ENCODE results near the gene GAN. TPM values are rescaled to one million over a fixed set of nuclear protein-coding genes. Genes with fewer than 3 reads are reported as not detected.
"Not testable (repeated sequence)": the region's sequence is repeated elsewhere in the genome, so short reads cannot be mapped to it uniquely, and the experiment has no call there.

GAN gene
- total RNA-seq, 2 donors from 2014 or later, result 7.8 to 12.4 TPM

- intact Hi-C loops (cut with DNase I), result no loop called here
- peak; percentile 55 for DNase-seq (ENCODE audit: low spot score)
Observed at GRCh38 chr16:81413245-81413990, 98.7 kb downstream of the GAN start.

- no peak for DNase-seq (ENCODE audit: low spot score)
- intact Hi-C loops (cut with DNase I), result no loop called here
Observed at GRCh38 chr16:81415751-81416150, 101.0 kb downstream of the GAN start.

GRCh38 chr16:81416749-81417148 is 102.0 kb downstream of the GAN start:
- intact Hi-C loops (cut with DNase I), result no loop called here
- DNase-seq (ENCODE audit: low spot score), result no peak

GRCh38 chr16:81417210-81417609 is 102.4 kb downstream of the GAN start:
- no peak for DNase-seq (ENCODE audit: low spot score)
- intact Hi-C loops (cut with DNase I), result no loop called here

- intact Hi-C loops (cut with DNase I), result no loop called here
- DNase-seq (ENCODE audit: low spot score), result no peak
Observed at GRCh38 chr16:81419806-81420205, 105.0 kb downstream of the GAN start.

DNA sequence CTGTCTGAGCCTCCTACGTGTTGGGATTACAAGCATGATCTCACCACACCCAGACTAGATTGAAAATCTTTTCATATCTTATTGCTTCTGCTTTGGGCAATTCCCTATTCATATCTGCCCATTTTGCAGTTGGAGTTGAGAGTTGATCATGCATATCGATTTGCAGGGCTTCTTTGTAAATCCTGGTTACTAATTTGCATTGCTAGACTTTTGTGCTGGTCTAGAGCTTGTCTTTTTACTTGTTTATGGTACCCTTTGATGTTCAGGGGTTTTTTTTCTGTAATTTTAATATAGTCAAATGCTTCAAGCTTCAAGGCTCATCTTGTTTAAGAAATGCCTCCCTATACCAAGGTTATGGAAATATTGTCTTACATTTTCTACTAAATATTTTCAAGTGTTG is 106.4 kb downstream of the GAN start:
- DNase-seq (ENCODE audit: low spot score), result no peak
- intact Hi-C loops (cut with DNase I), result no loop called here

GRCh38 chr16:81421536-81421935 is 106.8 kb downstream of the GAN start:
- no peak for DNase-seq (ENCODE audit: low spot score)
- intact Hi-C loops (cut with DNase I), result no loop called here

GRCh38 chr16:81422153-81422552 is 107.4 kb downstream of the GAN start:
- DNase-seq (ENCODE audit: low spot score); intact Hi-C loops (cut with DNase I): not testable (repeated sequence)

DNA sequence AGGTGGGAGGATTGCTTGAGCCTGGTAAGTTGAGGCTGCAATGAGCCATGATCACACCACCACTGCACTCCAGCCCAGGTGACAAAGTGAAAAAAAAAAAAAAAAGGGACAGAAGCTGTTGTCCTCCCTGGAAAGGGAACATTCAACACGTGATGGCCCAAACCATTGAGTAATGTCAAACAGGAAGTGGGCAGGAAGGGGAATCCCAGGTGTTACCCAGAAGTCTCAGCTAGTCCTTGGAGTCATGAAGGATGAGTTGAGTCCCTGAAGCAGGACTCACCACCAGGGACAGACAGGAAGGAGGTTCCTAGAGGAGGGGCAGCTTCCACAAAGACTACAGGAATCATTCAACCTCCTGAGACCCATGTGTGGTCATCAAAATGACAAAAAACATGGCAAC is 110.0 kb downstream of the GAN start:
- intact Hi-C loops (cut with DNase I), result no loop called here
- DNase-seq (ENCODE audit: low spot score), result no peak

DNA sequence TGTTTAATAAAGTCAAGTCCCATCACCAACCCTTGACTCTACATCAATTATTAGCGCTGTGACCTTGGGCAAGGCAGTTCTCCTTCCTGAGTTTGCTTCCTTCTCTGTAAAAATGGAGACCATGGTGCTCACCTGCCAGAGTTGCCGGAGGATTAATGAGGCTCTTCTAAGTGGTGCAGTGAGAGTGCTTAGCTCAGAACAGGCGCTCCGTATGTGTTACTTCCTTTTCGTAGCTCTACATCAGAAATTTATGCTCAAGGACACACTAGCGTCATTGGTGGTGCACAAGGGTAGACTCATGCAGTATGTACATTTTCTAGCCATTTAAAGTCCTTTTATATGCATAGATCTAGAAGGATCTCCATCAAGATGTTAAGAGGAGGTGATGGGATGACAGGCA is 112.5 kb downstream of the GAN start:
- DNase-seq (ENCODE audit: low spot score), result no peak
- intact Hi-C loops (cut with DNase I), result no loop called here

DNA sequence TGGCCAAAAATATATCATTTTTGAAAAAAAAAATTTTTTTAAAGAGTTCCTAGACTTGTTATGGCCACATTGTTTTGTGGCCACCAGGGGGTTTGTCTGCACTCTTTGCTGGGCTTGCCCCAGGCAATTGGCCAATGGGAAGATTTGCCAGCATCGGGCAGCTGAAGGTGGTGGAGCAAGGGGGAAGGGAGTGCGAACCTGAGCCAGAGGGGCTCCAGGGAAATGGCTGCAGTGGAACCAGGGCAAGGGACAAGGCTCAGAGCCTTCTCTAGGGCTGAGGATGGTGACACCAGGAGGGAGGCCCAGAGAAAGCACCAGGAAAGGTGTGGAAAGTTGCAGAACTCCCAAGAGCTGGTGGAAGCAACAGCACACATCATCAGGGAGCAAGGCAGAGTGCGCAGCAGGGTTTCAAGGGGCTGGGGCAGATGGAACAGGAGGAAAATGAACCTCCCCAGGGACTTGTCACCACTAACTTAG is 114.3 kb downstream of the GAN start:
- DNase-seq (ENCODE audit: low spot score), result no peak
- intact Hi-C loops (cut with DNase I), result no loop called here

DNA sequence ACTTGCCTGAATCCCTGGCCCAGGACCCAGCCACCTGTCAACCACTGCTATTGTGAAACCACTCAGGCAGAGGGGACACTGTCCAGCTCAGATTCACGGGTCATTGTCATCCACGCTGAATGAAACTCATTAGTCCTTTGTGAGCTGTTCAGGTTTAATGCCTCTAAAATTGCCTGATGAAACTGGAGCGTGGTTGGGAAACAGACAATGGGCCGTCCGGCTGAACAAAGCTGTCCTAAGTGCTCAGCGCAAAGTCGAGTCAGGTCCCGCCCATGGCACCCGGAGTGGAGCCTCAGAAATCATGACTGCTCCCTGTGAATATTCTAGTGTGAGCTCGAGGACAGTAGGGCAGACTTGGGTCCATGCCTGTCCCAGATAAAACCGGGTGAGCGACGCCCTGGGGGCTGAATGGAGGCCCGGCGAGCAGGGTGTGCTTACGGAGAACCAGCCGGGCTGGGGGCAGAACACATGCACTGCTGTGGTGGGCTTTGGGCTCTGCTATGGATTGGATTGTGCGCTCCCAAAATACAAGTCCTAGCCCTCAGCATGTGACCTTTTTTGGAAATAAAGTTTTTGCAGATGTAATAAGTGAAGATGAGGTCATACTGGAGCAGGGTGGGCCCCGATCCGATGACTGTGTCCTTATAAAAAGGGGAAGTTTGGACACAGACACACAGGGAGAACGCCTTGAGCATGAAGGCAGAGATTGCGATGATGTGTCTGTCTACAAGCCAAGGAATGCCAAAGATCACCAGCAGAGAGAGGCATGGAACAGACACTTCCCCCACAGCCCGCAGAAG is 117.0 kb downstream of the GAN start:
- no peak for DNase-seq (ENCODE audit: low spot score)
- intact Hi-C loops (cut with DNase I), result no loop called here

DNA sequence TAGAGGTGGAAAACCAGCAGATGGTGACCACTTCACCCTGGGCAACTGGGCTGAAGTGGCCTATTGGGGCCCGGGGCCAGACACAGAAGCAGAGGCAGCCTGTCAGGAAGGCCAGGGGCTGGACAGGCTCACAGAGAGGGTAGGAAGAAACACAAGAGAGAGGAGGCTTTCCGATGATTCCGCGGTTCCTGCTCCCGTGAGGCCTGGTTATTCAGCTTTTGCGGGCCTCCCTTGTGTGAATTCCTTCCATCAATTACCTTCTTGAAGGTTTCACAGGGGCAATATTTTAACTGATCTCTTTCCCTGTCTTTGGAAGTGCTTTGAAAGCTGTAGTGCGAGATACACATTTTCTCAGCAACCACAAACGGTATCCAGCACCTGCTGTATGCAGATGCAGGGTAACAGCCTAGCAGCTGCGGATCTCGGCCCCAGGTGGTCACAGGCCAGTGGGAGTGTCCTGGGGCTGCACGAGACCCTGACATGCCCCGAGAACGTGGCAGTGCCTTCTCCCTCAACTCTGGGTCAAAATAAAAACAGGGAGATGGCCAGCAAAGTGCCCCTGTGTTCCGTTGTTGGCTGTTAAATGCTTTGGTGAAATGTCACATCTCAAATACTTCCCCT is 118.3 kb downstream of the GAN start:
- intact Hi-C loops (cut with DNase I), result no loop called here
- no peak for DNase-seq (ENCODE audit: low spot score)

DNA sequence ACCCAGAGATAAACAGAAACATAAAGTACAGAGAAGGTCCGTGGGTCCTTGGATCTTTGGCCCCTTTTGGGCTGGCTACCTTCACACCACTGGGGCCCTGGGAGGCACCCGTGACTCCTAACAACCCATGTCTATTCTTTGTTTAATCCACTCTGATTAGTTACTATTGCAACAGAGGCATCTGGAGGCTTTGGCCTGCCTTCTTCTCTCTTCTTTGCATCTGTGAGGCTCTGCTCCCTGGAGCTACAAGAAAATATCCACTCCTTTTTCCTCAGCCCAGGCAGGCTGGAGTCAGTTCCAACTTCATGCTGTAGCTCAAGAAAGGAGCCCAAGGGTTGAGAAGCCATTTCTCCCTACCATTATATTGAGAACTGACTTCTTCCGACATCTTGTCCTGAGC is 120.3 kb downstream of the GAN start:
- intact Hi-C loops (cut with DNase I), result no loop called here
- no peak for DNase-seq (ENCODE audit: low spot score)

GRCh38 chr16:81435567-81435966 is 120.8 kb downstream of the GAN start:
- no peak for DNase-seq (ENCODE audit: low spot score)
- intact Hi-C loops (cut with DNase I), result no loop called here

DNA sequence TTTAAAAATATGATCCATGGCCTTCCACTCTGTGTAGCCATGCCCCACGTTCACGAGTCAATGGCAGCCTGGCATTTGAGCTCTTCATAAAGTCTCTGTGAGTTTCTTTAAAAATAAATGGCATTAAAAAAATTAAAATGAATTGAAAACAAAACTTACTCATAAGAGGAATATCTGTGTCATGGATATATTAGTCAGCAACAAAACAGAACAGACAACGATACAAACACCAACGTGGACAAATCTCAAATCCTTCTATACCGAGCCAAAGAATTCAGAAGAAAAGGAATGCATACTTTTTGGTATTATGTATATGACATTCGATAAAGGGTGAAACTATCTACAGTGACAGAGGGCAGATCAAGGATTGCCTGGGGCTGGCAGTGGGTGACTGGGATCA is 121.6 kb downstream of the GAN start:
- intact Hi-C loops (cut with DNase I), result no loop called here
- DNase-seq (ENCODE audit: low spot score), result no peak

GRCh38 chr16:81437865-81438264 is 123.1 kb downstream of the GAN start:
- no peak for DNase-seq (ENCODE audit: low spot score)
- intact Hi-C loops (cut with DNase I), result no loop called here
